Natural killer cell (primary cell): ENCODE measurements around the gene LAMC3. TPM values are rescaled to one million over a fixed set of nuclear protein-coding genes. Genes with fewer than 3 reads are reported as not detected.

ENCODE experiments used
- ATAC-seq, 3 donors: fragments of 150-1000 bp in 2 of 3; fragments of 200-7000 bp in 1 of 3; cut with Tn5 transposase; 1 replicate in 1 of 3; 2 replicates in 2 of 3; pipeline ENCODE4 v1.10.0; 2021; ENCODE audit warnings: mild to moderate bottlenecking in 2 of 3, moderate library complexity in 2 of 3
- DNase-seq, 2 donors: peaks; one replicate each; pipeline versions ENCODE4 v3.0.0 to v3.0.0-alpha.2; 2013 to 2021; ENCODE audit warnings: mixed read lengths in 1 of 2
- H3K27ac ChIP-seq: one replicate; pipeline ENCODE4 v1.5.1; 2013; ENCODE audit warnings: mild to moderate bottlenecking, low read length
- H3K27me3 ChIP-seq: one replicate; pipeline ENCODE4 v1.6.1; 2013; ENCODE audit warnings: low read length; ENCODE audit not compliant: control insufficient read depth, insufficient read depth
- H3K36me3 ChIP-seq: one replicate; pipeline ENCODE4 v1.6.1; 2013; ENCODE audit warnings: low read length; ENCODE audit not compliant: control insufficient read depth, insufficient read depth
- H3K4me1 ChIP-seq: one replicate; pipeline ENCODE4 v1.6.1; 2013; ENCODE audit warnings: low read length; ENCODE audit not compliant: control insufficient read depth, insufficient read depth
- H3K4me3 ChIP-seq: one replicate; pipeline ENCODE4 v1.5.1; 2013; ENCODE audit warnings: low read length
- H3K9me3 ChIP-seq: one replicate; pipeline ENCODE4 v1.6.1; 2013; ENCODE audit warnings: low read length; ENCODE audit not compliant: control insufficient read depth, insufficient read depth
- H3K27ac Mint-ChIP-seq, 2 donors: one replicate each; pipeline ENCODE4 v1.8.0; 2022; ENCODE audit warnings: mild to moderate bottlenecking in 2 of 2, mixed read lengths in 2 of 2, moderate library complexity in 1 of 2
- H3K27me3 Mint-ChIP-seq, 2 donors: one replicate each; pipeline ENCODE4 v1.8.0; 2022; ENCODE audit warnings: low read depth in 2 of 2, mixed read lengths in 2 of 2
- H3K36me3 Mint-ChIP-seq: one replicate; pipeline ENCODE4 v1.8.0; 2022; ENCODE audit warnings: mixed read lengths
- H3K4me1 Mint-ChIP-seq, 2 donors: one replicate each; pipeline ENCODE4 v1.8.0; 2022; ENCODE audit warnings: mixed read lengths in 2 of 2
- H3K4me3 Mint-ChIP-seq: one replicate; pipeline ENCODE4 v1.8.0; 2022; ENCODE audit warnings: mild to moderate bottlenecking, moderate library complexity, mixed read lengths
- H3K9me3 Mint-ChIP-seq, 2 donors: one replicate each; pipeline ENCODE4 v1.8.0; 2022; ENCODE audit warnings: mixed read lengths in 2 of 2
- CTCF ChIP-seq: fragments of 200-600 bp; IDR thresholded peaks from one replicate; pipeline ENCODE4 v1.8.0; 2022; ENCODE audit warnings: antibody characterized with exemption
- WGBS: methylation state at CpG from one replicate; pipeline ENCODE4 v1.1.7; 2013; ENCODE audit warnings: missing lambda C conversion rate; ENCODE audit not compliant: insufficient coverage; 5-methylcytosine and 5-hydroxymethylcytosine counted together
- intact Hi-C: fragments of 100-400 bp; cut with micrococcal nuclease; formaldehyde crosslinking; loops from one replicate; pipeline ENCODE4 v1.14.2; 2022
- total RNA-seq, 4 donors: library from RNA; stranded (reverse); fragments of 120-200 nt in 1 of 4; gene quantifications; one replicate each; pipeline versions ENCODE4 v1.2.3 to v1.2.4, GENCODE V29; 2013 to 2022

LAMC3 gene
- not detected for total RNA-seq
- 0.14 TPM for total RNA-seq (2013)

DNA sequence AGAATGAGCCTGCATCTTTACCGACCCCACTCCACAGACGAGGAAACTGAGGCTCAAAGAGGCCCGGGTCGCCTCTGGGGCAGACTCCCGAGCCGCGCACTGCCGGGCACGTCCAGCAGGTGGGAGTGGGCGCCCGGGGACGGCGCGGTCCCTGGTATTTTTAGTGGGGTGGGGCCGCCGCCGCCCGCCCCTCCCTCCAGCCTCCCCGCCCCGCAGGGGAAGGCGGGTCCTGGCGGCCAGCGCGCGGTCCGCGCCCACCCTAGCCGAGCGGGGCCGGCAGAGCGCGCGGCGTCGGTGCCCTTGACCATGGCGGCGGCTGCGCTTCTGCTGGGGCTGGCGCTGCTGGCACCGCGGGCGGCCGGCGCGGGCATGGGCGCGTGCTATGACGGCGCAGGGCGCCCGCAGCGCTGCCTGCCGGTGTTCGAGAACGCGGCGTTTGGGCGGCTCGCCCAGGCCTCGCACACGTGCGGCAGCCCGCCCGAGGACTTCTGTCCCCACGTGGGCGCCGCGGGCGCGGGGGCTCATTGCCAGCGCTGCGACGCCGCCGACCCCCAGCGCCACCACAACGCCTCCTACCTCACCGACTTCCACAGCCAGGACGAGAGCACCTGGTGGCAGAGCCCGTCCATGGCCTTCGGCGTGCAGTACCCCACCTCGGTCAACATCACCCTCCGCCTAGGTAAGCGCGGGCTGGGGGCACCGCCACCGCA is at the start of gene LAMC3:
TSS of gene LAMC3 (plus strand) at position 266 of the 710 bp plus-strand sequence. CDS start at position 307, 41 bp downstream.
- DNase-seq (no peak), ATAC-seq (no peak)
- intact Hi-C loops = no loop called here
- no peak within 1 kb of the TSS for H3K27ac ChIP-seq
- H3K4me1 ChIP-seq = no peaks in the 10 kb centered on the region
- no peaks in the 10 kb centered on the region for H3K9me3 ChIP-seq
- no peak for TF ChIP-seq CTCF
- H3K4me3 ChIP-seq = no peak within 1 kb of the TSS
- 13% methylated on average over 88 of the region's 88 CpGs for WGBS
- H3K36me3 ChIP-seq = no peaks in the 10 kb centered on the region
- Mint-ChIP-seq H3K36me3 (no peaks in the 10 kb centered on the region), H3K4me1 (no peaks in the 10 kb centered on the region), H3K9me3 (no peaks in the 10 kb centered on the region), H3K4me3 (no peak within 1 kb of the TSS), H3K27me3 (peaks cover 16 to 25% of the 10 kb centered on the region in 2 donors), H3K27ac (no peak within 1 kb of the TSS)
- H3K27me3 ChIP-seq = peaks cover 5% of the 10 kb centered on the region

- no peaks in the 10 kb centered on the region for H3K36me3 ChIP-seq
- Mint-ChIP-seq H3K4me1 (peaks cover 0 to 7% of the 10 kb centered on the region in 2 donors), H3K27me3 (no peaks in the 10 kb centered on the region), H3K27ac (no peak overlapping the region), H3K36me3 (no peaks in the 10 kb centered on the region), H3K4me3 (no peak overlapping the region), H3K9me3 (peaks cover 3 to 4% of the 10 kb centered on the region in 2 donors)
- no peaks in the 10 kb centered on the region for H3K27me3 ChIP-seq
- no peak overlapping the region for H3K4me3 ChIP-seq
- H3K4me1 ChIP-seq = no peaks in the 10 kb centered on the region
- WGBS = 94% methylated on average over 9 of the region's 9 CpGs
- DNase-seq (no peak), ATAC-seq (no peak)
- TF ChIP-seq CTCF = no peak
- intact Hi-C loops = no loop called here
- H3K9me3 ChIP-seq = no peaks in the 10 kb centered on the region
- H3K27ac ChIP-seq = no peak overlapping the region
Measured at GRCh38 chr9:130959809-130960334, 49.1 kb upstream of the LAMC3 start.

- no peak overlapping the region for H3K27ac Mint-ChIP-seq
- Histone ChIP-seq H3K27me3 (no peaks in the 10 kb centered on the region), H3K4me1 (no peaks in the 10 kb centered on the region), H3K27ac (no peak overlapping the region), H3K9me3 (no peaks in the 10 kb centered on the region), H3K4me3 (no peak overlapping the region), H3K36me3 (no peaks in the 10 kb centered on the region)
- peaks cover 0 to 7% of the 10 kb centered on the region in 2 donors for H3K4me1 Mint-ChIP-seq
- no peak for ATAC-seq
- no peak for DNase-seq
- 90% methylated on average over 11 of the region's 14 CpGs for WGBS
- no peak overlapping the region for H3K4me3 Mint-ChIP-seq
- no peaks in the 10 kb centered on the region for H3K27me3 Mint-ChIP-seq
- peaks cover 3 to 4% of the 10 kb centered on the region in 2 donors for H3K9me3 Mint-ChIP-seq
- no peaks in the 10 kb centered on the region for H3K36me3 Mint-ChIP-seq
- no peak for TF ChIP-seq CTCF
- intact Hi-C loops = no loop called here
Measured at GRCh38 chr9:130960522-130961378, 48.2 kb upstream of the LAMC3 start.
